HG03064 (cell line): ENCODE data around the gene COMMD2.

Experiments
- ATAC-seq: cut with Tn5 transposase; IDR thresholded peaks from one replicate; pipeline ENCODE4 v1.9.1; 2021; ENCODE audit warnings: low read depth; ENCODE audit not compliant: unreplicated experiment

COMMD2 gene

DNA sequence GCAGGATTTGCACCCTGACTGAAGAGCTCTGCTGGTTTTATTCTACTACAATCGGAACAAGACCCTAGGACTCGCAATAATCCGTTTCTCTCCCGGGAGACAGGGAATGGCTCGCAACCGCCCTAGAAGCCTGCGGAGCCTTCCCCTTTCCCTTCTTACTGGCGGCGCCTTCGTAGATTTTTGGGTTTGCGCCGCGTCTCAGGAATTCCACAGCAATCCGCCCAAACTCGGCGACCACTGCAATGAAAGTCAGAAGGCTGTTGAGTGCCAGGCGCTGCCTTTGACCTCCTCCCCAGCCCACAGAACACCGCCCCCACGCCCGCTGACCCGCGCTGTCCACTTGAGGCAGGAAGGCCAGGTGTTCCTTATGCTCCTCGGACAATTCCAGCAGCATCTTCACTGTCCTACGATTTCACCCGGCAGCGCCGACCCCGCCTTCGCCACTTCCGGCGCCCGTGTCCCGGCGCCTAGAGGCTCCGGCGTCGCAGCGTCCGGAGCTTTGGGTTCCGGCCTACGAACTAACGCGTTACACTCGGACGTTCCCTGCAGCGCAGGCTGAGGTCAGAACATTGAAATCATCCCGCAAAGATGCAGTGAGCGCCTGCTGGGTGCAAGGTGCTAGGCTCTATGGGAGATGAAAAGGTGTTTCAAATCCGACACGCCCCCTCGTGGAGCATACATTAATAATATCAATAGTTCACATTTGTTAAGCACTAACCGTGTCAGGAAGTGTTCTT is at the start of gene COMMD2:
COMMD2 (minus strand) TSS at position 439 of the 737 bp plus-strand sequence; CDS start at position 394, 45 bp downstream.
- peak; percentile 95 for ATAC-seq

DNA sequence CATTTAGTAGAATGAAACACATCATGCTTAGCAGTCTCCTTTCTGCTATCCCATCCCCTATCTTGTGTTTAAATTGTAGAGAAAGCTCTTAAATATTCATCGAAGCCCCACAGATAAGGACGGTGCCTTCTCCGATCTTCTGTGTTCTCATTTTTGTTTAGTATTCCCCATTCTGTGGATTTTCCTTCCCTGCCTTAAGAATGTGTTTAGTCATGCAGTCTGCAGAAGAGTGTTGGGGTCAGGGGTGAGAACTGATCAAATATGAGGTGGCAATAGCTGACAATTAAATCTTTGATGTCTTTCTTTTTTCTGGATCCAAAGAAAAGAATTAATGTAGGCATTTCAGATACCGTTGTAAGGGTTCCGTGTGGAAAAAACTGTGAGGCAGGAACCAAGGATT is 49.4 kb upstream of the COMMD2 start:
- no peak for ATAC-seq

DNA sequence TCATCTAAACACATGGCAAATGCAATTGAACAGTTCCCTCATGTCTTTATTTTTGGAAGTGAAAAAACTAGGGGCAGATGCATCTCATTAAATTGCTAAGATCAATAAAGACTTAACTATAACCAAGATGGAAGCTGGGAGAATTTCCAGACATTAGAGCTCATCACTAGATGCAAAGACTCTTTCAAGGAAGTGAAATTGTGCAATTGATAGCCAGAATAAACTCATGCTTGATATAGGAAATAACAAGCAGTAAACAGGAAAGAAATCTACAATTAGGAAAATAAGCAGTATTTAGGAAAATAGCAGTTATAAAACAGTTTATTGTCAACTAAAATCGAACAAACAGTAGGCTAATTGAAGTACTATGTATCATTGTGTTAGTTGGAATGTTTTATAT is 48.9 kb upstream of the COMMD2 start:
- ATAC-seq: no peak

DNA sequence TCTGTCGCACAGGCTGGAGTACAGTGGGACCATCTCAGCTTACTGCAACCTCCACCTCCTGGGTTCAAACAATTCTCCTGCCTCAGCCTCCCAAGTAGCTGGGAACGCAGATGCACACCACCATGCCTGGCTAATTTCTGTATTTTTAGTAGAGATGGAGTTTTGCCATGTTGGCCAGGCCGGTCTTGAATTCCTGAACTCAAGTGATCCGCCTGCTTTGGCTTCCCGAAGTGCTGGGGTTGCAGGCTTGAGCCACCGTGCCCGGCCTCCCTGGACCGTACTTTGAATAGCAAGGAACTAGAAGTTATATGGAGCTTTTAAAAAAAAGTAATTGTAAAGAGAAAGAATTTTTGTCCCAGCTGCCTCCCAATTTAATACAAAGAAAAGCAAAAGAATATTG is 48.4 kb upstream of the COMMD2 start:
- ATAC-seq: no peak

DNA sequence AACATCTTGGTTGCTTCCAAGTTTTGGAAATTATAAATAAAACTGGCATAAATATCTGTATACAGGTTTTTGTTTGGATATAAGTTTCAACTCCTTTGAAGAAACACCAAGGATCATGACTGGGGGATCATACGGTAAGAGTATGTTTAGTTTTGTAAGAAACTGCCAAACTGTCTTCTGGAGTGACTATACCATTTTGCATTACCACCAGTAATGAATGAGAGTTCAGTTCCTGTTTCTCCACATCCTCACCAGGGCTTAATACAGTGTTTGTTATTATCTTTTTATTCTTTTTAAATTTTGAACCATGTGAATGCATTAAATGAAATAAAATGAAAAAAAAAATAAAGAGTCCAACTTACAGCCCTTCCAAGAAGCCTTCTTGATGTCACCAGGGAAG is 43.7 kb upstream of the COMMD2 start:
- no peak for ATAC-seq

DNA sequence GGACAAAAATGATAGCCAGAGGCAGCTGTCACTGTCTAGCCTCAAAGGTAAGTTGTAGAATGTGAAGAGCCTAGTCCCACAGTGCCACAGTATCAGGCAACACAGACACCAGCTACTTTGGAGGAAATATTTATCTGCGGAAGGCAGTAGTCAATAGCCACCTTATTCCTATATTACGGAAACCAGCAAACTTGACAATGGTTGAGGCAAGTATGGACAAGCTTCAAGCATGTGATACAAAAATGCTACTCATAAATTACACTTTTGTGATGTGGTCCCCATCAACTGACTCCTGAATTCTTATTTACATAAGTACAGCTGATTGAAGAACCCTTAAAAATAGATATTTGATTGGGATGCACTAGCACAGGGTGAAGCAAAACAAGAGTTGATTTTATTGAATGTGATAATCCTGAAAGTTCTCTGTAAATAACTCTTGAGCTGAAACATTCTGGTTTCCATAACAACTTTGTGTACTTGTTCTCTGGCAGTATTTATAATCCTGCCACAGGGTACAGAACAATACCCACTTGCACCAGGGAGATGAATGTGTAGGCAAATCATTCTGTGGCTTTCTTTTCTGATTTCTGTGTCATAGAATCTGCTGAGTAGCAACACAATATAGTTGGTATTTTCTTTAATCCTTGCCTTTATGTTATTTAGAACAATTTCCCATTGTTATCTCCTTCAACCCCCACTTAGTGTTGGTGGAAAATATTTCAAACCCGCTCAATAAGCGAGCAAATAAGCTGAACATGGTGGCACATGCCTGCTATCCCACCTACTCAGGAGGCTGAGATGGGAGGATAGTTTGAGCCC is 40.4 kb upstream of the COMMD2 start, which contains the start of gene ANKUB1:
ANKUB1 (minus strand) TSS at position 103 of the 819 bp plus-strand sequence. CDS start 188 bp downstream, outside the sequence.
- ATAC-seq: no peak

DNA sequence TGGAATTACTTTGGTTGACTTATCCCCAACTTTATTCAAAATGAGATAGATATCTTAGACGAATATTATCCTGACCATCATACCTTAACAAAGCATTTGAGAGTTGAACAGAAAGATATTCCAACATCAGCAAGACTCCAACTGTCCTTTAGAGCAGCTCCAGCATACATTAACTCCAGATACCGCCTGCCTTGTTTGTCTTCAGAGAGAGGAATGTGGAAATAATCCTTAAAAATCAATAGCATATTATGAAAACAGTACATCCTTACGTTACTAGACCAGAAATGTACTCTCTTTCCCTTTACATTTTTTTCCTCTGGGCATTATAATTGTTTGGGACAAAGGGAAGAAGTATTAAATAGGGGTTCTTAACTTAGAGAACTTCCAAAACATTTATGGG is 38.4 kb upstream of the COMMD2 start:
- no peak for ATAC-seq

DNA sequence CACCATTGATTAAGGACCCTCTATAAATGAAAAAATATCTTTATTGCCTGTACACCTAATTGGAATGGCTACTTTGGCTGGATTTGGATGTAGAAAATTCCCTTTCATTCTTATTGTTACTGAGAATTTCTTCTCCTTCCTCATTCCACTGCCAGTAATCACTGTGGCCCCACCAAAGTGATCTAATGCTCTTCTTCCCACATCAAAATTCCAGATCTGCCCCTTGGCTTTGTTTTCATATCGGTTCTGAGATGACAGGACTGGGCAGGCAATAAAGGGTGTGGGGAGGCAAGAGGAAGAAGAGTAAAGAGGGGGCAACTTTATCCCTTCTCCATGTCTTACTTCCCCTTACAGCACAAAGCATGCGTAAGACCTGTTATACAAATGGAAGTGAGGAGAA is 38.0 kb upstream of the COMMD2 start:
- no peak for ATAC-seq

DNA sequence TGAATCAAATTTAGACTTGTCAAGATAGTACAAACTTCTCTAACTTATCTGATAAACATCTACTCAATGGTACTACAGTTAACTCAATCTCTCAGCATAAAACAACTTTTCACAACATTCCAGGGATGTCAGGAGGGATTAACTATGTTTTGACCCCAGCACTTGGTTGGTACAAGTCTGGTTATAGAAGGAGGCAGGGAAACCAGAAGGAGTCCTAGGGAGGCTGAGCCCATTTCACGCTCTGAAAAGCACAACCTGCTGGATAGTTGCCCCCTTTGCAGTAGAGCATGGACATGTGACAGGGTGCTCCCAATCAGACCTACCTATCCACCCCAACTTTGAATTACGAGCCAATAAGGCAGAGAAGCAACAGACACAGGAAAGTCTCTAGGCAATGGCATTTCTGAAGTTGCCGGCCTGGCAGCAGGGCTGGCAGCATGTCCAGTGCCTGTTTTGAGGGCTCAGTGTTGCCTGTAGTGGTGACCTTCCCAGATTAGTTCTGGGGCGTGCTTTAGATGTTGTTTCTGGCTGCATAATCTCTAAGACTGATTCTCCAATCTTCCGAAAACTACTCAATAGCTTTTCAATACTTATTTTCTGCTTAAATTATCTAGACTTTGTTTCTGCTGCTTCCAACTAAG is 31.9 kb upstream of the COMMD2 start:
- ATAC-seq: no peak

DNA sequence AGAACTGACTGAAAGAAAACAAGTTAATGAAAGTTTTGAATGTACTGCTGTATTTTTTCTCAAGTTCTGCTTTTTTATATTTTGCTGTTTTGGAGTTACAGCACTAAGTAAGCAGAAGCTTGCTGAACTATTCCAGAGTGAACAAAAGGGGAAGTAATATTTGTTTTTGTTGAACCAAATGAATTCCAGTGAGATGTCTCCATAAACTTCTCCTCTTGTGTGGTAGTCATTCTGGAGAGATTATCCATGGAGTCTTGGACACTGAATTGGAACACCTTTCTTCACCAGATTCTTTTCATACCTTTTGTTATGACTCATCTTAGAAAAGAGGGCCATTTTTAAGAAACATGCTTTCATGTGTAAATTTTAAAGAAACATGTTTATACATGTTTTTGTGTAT is 31.3 kb upstream of the COMMD2 start:
- no peak for ATAC-seq

DNA sequence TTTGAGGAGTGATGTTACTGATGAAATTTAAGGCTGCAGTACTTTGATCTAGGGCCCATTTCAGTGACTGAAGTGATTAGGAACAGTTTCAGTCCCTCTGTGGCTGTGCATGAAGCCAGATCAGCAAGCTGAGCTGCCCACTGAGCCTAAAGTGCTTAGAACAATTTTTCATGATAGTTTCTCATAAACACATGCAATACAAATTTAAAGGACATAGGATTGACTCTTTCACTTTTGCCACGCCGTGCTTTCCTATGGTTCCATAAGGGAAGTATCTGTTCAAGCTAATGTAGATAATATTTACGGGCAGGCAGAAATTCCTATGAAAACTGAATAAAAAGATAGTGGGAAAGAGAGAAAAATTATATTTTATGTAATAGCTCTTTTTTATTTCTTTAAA is 29.5 kb upstream of the COMMD2 start:
- no peak for ATAC-seq

DNA sequence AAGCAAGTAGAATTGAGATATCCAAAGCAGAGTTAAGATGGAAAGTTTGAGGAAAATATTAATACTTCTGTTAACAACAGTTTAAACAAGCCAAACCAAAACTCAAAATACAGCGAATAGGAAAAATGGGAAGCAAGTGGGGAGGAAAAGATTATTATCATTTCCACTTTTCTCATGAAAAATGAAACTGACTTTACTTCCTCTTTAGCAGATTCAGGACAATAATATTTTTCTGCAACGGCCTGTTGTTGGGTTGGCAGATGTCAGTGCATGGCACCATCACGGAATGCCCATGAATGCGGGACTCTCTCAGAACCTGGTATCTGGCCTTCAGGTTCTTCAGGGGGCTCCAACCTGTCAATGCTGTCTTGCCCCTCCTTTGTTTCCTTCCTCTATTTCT is 28.9 kb upstream of the COMMD2 start:
- ATAC-seq: no peak

DNA sequence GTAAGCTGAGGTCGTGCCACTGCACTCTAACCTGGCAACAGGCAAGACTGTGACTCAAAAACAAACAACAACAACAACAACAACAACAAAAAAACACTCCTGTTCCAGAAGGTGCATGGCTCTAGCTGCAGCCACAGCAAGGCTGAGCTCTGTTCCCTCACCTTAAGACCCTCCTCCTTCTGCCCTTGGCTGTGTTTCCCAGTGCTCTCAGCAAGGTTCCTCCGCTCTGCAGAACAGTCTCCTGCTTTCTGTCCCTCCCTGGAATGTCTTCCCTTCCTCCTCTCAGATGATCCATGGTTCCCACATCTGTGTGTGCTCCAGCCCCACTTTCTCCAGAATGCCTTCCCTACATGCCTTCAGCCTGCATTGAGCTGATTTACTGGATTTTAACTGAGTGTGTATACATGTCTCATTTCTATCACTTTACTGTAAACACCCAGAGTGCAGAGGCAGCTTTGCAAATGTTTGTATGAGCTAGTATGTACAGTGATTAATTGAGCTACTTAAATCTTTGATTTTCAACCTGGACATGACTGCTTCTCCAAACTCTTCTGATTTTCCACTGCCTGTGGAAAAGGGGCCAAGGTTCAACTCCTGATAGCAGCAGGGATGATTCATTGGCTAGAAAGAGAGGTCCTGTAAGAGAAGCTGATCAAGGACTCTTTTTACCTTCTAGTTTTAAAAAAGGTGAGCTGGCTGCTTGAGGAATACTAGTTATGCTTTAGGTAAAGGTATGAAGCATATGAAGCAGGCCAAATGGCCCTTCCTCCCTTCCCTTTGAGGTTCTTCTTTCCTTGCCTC is 25.3 kb upstream of the COMMD2 start:
- ATAC-seq: no peak

DNA sequence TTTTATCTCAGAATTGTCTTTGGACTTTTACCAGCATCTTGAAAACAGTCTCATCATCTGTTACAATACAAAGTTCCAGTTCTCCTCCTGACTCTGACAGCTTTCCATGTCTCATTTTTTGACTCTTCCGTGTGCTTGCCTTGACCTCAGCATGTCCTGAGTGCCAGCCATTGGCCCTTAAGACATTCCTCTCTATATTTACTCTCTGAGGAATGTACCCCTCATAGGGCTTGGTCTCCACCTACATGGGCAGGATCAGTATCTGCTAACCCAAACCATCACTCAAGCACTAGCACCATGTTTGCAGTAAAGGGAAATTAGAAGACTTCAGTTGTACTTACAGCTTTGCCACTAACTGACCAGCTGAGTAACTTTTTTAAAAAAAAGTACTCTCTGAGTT is 23.9 kb upstream of the COMMD2 start:
- no peak for ATAC-seq

DNA sequence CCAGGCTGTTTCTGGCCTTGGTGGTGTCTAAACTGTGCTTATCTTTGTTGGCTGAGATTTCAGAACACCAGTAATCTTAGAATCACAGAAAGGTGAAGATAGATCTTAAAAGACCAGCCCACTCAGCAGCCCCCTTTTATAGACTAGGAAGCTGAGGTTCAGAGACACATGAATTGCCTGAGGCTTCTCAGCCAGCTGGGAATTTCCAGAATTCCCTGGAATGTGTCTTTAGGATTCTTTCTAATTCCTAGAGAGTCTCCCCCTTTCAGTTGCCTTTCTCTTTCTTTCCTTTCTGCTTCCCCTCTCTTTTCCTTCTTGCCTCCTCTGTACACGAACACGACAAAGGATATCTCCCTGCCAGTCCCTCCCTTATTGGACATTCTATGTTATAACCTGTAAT is 20.6 kb upstream of the COMMD2 start:
- no peak for ATAC-seq

DNA sequence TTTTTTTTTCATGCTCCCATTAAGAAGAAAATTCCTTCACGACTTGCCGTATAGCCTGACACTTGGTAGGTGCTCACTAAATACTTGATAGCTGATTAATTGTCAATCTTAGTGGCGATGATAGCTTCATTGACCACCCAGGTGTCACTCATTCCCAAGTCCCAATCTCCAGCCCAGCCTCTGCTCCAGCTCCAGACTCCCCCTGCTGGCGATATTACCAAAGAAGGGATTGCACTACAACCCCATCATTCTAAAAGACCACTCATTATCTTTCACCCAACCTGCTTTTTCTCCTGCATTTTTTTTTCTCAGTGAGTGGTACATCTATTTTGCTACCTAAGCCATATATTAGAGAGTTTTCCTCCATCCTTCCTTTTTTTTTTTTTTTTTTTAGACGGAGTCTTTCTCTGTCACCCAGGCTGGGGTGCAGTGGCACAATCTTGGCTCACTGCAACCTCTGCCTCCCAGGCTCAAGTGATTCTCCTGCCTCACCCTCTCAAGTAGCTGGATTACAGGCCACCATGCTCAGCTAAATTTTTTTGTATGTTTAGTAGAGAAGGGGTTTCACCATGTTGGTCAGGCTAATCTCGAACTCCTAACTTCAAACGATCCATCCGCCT is 19.5 kb upstream of the COMMD2 start:
- ATAC-seq: no peak

DNA sequence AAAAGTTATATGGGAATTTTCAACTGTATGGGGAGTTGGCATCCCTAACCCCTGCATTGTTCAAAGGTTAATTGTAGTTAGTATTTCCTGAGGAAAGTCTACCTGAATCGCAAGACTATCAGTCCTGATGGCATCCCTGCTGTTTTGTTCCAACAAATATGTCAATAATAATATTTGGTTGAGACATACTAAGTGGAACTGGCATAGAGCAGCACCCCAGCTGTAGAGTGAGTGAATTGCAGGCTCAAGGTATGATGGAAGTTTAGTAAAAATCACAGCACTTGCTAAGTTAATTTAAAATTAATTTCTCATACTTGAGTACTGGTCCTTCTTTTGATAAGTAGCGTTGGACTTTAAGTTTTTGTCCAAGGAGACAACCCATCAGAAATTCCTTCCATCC is 18.0 kb upstream of the COMMD2 start:
- no peak for ATAC-seq

DNA sequence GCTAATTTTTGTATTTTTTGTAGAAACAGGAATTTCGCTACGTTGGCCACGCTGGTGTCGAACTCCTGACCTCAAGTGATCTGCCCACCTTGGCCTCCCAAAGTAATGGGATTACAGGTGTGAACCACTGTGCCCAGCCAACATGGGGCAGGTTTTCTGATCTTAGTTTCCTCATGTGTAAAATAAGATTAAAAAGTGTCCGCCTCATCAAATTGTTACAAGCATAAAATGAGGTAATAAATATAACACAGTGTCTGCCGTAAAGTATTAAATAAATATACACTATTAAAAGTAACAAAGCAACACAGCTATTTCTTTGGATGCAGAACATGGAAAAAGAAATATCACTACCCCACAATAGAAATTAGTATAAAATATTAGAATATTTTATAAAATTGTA is 16.4 kb upstream of the COMMD2 start:
- no peak for ATAC-seq

DNA sequence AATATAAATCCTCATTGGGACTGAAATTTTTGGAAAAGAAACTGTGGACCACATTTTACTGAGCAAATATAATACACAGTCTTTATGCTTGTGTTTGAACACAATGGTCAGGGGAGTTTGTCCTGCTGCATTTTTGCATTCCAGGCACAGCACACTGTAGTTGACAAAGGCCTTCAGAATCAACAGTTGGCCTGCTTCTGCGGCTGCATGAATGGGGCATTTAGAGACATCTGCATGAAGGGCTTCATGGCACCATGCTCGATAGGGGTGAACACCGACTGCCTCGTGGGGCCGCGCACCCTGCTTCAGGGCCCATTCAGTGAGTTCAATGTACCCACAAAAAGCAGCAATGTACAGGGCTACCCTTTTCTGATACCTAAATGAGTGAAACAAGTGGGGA is 15.4 kb upstream of the COMMD2 start:
- no peak for ATAC-seq

DNA sequence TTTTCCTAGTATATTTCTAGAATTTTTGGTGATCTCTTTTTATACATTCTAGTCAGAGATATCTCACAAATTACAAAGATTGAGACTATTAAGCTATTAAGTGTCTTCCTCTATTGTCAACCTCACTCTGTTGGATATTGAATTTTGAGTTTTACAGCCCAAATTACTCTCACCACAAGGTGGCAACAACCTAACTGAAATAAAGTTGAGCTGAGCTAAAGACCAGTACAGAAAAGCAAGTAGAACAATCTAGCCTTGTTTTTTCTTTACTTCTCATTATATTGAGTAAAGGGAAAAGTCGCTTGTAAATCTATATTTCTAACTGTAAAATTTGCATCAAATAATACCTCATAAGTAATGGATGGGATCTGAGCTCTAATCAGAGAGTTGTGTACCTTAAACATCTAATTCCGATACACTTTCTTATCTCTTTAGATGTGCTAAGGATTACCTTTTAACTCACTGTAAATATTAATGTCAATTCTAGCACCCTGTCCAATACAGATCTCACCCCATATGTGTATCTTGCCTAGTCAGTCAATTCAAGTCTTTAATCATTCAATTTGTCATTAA is 13.6 kb upstream of the COMMD2 start:
- ATAC-seq: no peak
